Brain microvascular endothelial cell (primary cell): ENCODE measurements around the gene TNS1.
A peak's percentile ranks its signal among the peaks of the same experiment; 100 is the strongest.

ENCODE experiments used
- DNase-seq: peaks from one replicate; pipeline ENCODE4 v3.0.0-alpha.2; 2020
- H3K27ac ChIP-seq: fragments of 250-450 bp; sonication (Bioruptor Pico); 2 replicates; pipeline ENCODE4 v1.5.1; 2020; ENCODE audit warnings: mild to moderate bottlenecking, moderate library complexity
- H3K27me3 ChIP-seq: fragments of 250-450 bp; sonication (Bioruptor Pico); replicated peaks from 2 replicates; pipeline ENCODE4 v1.5.1; 2020; ENCODE audit warnings: mild to moderate bottlenecking
- H3K36me3 ChIP-seq: fragments of 250-450 bp; sonication (Bioruptor Pico); replicated peaks from 2 replicates; pipeline ENCODE4 v1.5.1; 2020; ENCODE audit warnings: mild to moderate bottlenecking
- H3K4me3 ChIP-seq: 2 replicates; pipeline ENCODE4 v1.5.1; 2011; ENCODE audit warnings: low read depth, mild to moderate bottlenecking, control low read depth, low read length, moderate library complexity
- CTCF ChIP-seq: IDR thresholded peaks from 2 replicates; pipeline ENCODE4 v1.5.1; 2011; ENCODE audit warnings: low read depth, mild to moderate bottlenecking, moderate library complexity, low read length, control low read depth, inconsistent platforms; ENCODE audit errors: missing control alignments
- in situ Hi-C: cut with HindIII; loops from 2 replicates; pipeline ENCODE4 v1.10.0; 2017; ENCODE audit warnings: low sequenced_read_pairs, low pct_ligation_motif_present

The TNS1 gene

GRCh38 chr2:217990791-217991465 is 11.9 kb downstream of the TNS1 start:
- no peaks in the 10 kb centered on the region for H3K36me3 ChIP-seq
- no peak for TF ChIP-seq CTCF
- no peak overlapping the region for H3K27ac ChIP-seq
- H3K4me3 ChIP-seq = no peak overlapping the region
- H3K27me3 ChIP-seq = no peaks in the 10 kb centered on the region
- DNase-seq = no peak
- in situ Hi-C loops = no loop called here

DNA sequence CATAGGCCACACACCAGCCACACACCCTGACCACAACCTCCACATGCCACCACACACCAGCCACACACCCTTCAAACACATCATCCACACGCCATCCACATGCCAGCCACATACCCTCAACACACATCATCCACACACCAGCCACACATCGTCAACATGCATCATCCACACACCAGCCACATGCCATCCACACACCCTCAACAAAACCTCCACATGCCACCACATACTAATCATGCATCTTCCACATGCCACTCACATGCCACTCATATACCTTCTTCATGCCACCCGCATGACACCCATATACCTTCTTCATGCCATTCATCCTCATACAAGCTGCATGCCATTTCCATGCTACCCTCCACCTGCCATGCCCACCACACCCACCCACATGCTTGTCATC is 12.4 kb downstream of the TNS1 start:
- Histone ChIP-seq H3K4me3 (no peak overlapping the region), H3K27me3 (no peaks in the 10 kb centered on the region), H3K36me3 (no peaks in the 10 kb centered on the region), H3K27ac (no peak overlapping the region)
- in situ Hi-C loops = no loop called here
- no peak for TF ChIP-seq CTCF
- DNase-seq = no peak

GRCh38 chr2:217989221-217989948 is 13.4 kb downstream of the TNS1 start:
- H3K27ac ChIP-seq = no peak overlapping the region
- H3K36me3 ChIP-seq = no peaks in the 10 kb centered on the region
- DNase-seq = no peak
- TF ChIP-seq CTCF = no peak
- H3K4me3 ChIP-seq = no peak overlapping the region
- in situ Hi-C loops = no loop called here
- H3K27me3 ChIP-seq = no peaks in the 10 kb centered on the region

GRCh38 chr2:217988840-217989204 is 14.0 kb downstream of the TNS1 start:
- in situ Hi-C loops = no loop called here
- no peak for TF ChIP-seq CTCF
- Histone ChIP-seq H3K27me3 (no peaks in the 10 kb centered on the region), H3K36me3 (no peaks in the 10 kb centered on the region), H3K4me3 (no peak overlapping the region), H3K27ac (no peak overlapping the region)
- DNase-seq = no peak

- TF ChIP-seq CTCF = peak; percentile 89
- no peaks in the 10 kb centered on the region for H3K36me3 ChIP-seq
- no peak overlapping the region for H3K4me3 ChIP-seq
- no peaks in the 10 kb centered on the region for H3K27me3 ChIP-seq
- peak; percentile 65 for DNase-seq
- in situ Hi-C loops = no loop called here
- H3K27ac ChIP-seq = no peak overlapping the region
These were observed 14.6 kb downstream of the TNS1 start for GRCh38 chr2:217988014-217988839.
